Measurements from ENCODE around the gene MRNIP.

Gene MRNIP

GRCh38 chr5:179803651-179804554, 54.7 kb downstream of the MRNIP start:
- DNase-seq (ENCODE audit: low spot score) = peak; percentile 75

GRCh38 chr5:179802950-179803562, 55.6 kb downstream of the MRNIP start:
- no peak for DNase-seq (ENCODE audit: low spot score)

- DNase-seq (ENCODE audit: low spot score) = peak; percentile 67
Measured at GRCh38 chr5:179802207-179802883, 56.3 kb downstream of the MRNIP start.

GRCh38 chr5:179801304-179802206, 57.1 kb downstream of the MRNIP start:
- peak; percentile 58 for DNase-seq (ENCODE audit: low spot score)

GRCh38 chr5:179800696-179801201, 57.9 kb downstream of the MRNIP start:
- no peak for DNase-seq (ENCODE audit: low spot score)

GRCh38 chr5:179800071-179800695, 58.4 kb downstream of the MRNIP start:
- no peak for DNase-seq (ENCODE audit: low spot score)

- no peak for DNase-seq (ENCODE audit: low spot score)
Measured at GRCh38 chr5:179799644-179799973, 59.0 kb downstream of the MRNIP start.

GRCh38 chr5:179798771-179799643, 59.6 kb downstream of the MRNIP start:
- no peak for DNase-seq (ENCODE audit: low spot score)

GRCh38 chr5:179798144-179798770, 60.4 kb downstream of the MRNIP start:
- no peak for DNase-seq (ENCODE audit: low spot score)

GRCh38 chr5:179797741-179798140, 60.9 kb downstream of the MRNIP start:
- DNase-seq (ENCODE audit: low spot score) = no peak

- DNase-seq (ENCODE audit: low spot score) = no peak
Measured at GRCh38 chr5:179796877-179797608, 61.6 kb downstream of the MRNIP start.

- peak; percentile 89 for DNase-seq (ENCODE audit: low spot score)
Measured at GRCh38 chr5:179795863-179796833, 62.5 kb downstream of the MRNIP start.

GRCh38 chr5:179795049-179795862, 63.4 kb downstream of the MRNIP start:
- DNase-seq (ENCODE audit: low spot score) = peak; percentile 59

GRCh38 chr5:179794575-179794974, 64.0 kb downstream of the MRNIP start:
- DNase-seq (ENCODE audit: low spot score) = no peak

GRCh38 chr5:179794171-179794570, 64.4 kb downstream of the MRNIP start:
- DNase-seq (ENCODE audit: low spot score) = no peak

- DNase-seq (ENCODE audit: low spot score) = peak; percentile 67
Measured at GRCh38 chr5:179793468-179794139, 65.0 kb downstream of the MRNIP start, which contains the start of gene LTC4S. Gene LTC4S, plus strand, starts transcription at chr5:179793986. Its CDS starts 95 bp downstream, at chr5:179794081.

All from kidney tubule cell (primary cell).